ENCODE measurements around the gene SH3GL2. TPM values are rescaled to one million over a fixed set of nuclear protein-coding genes. Genes with fewer than 3 reads are reported as not detected.

Gene SH3GL2
- total and polyA plus RNA-seq, 9 of the 15 experiments (the other 6 are each of a cell fraction or from before 2014, with no cell fraction given): not detected

- Histone ChIP-seq H3K27ac (ENCODE audit: extremely low read depth, low read depth, low read length) (no peak overlapping the region), H4K20me1 (replicated peaks; ENCODE audit: control insufficient read depth, insufficient read depth, low read length) (no peaks in the 10 kb centered on the region), H3K79me2 (ENCODE audit: control insufficient read depth, insufficient read depth, low read length) (no peaks in the 10 kb centered on the region), H3K36me3 (ENCODE audit: control insufficient read depth, insufficient read depth, low read length) (no peaks in the 10 kb centered on the region), H3K9ac (ENCODE audit: insufficient read depth in 1 of 2, low read depth in 2 of 2, low read length in 2 of 2) (no peak overlapping the region), H2AFZ (ENCODE audit: low read depth, low read length) (no peak overlapping the region), H3K27me3 (ENCODE audit: control insufficient read depth in 2 of 2, insufficient read depth in 2 of 2, low read length in 2 of 2) (no peaks in the 10 kb centered on the region), H3K9me3 (replicated peaks; ENCODE audit: control insufficient read depth, insufficient read depth, low read depth, low read length) (no peaks in the 10 kb centered on the region), H3K9me1 (ENCODE audit: control insufficient read depth, insufficient read depth, low read length) (no peaks in the 10 kb centered on the region), H3K4me1 (replicated peaks in 1 of 2; ENCODE audit: control insufficient read depth in 2 of 2, insufficient read depth in 2 of 2, low read length in 2 of 2) (no peaks in the 10 kb centered on the region), H3K4me2 (ENCODE audit: insufficient read depth, low read length) (no peak overlapping the region), H3K4me3 (no peak overlapping the region)
- no peak for DNase-seq (ENCODE audit: extremely low read depth in 1 of 4, low spot score in 3 of 4)
- ChIA-PET POLR2A (no interaction called here), CTCF (ENCODE audit: low intra/inter-chr PET ratio) (no interaction called here)
- BruUV-seq (replicated peaks): no TSS peak
- WGBS (ENCODE audit: insufficient coverage, low coverage, missing lambda C conversion rate): 0% methylated on average over 5 of the region's 6 CpGs
- in situ Hi-C loops (cut with MboI): no loop called here
- intact Hi-C loops (cut with micrococcal nuclease): no loop called here
- no peak for TF ChIP-seq ZNF239 (CRISPR knock-in tag; IDR thresholded peaks at IDR 0.05)
- no peak for TF ChIP-seq CREB1 (IDR thresholded peaks at IDR 0.05)
- no peak for TF ChIP-seq CREB1 (CRISPR knock-in tag; IDR thresholded peaks at IDR 0.05)
- TF ChIP-seq HMGN3 (IDR thresholded peaks at IDR 0.05; ENCODE audit: borderline replicate concordance, extremely low read depth, insufficient read length, low read depth, low read length): no peak
- TF ChIP-seq HMG20A (CRISPR knock-in tag; conservative IDR thresholded peaks at IDR 0.05): no peak
- no peak for TF ChIP-seq MCM5 (IDR thresholded peaks at IDR 0.05; ENCODE audit: low read depth)
- no peak for TF ChIP-seq LCOR (CRISPR knock-in tag; IDR thresholded peaks at IDR 0.05)
- TF ChIP-seq, protein P1, sequence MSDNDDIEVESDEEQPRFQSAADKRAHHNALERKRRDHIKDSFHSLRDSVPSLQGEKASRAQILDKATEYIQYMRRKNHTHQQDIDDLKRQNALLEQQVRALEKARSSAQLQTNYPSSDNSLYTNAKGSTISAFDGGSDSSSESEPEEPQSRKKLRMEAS (CRISPR knock-in tag; IDR thresholded peaks at IDR 0.05): no peak
- TF ChIP-seq SMARCA5 (IDR thresholded peaks at IDR 0.05): no peak
- ATAC-seq: no peak
- no peak for FAIRE-seq
Observed at GRCh38 chr9:17622749-17623148, 43.9 kb downstream of the SH3GL2 start.
